Loucy (cell line): ENCODE results near the gene PLXNA4.
"Not testable (repeated sequence)": the region's sequence is repeated elsewhere in the genome, so short reads cannot be mapped to it uniquely, and the experiment has no call there.

ENCODE experiments used
- H2AFZ ChIP-seq: fragments of 200-600 bp; sonication (generic); 2 replicates; pipeline ENCODE4 v1.6.0; 2016; ENCODE audit warnings: antibody characterized with exemption, mild to moderate bottlenecking, low read length, moderate library complexity
- H3F3A ChIP-seq: fragments of 200-600 bp; 2 replicates; pipeline ENCODE4 v1.6.0; 2016; ENCODE audit warnings: antibody characterized with exemption, low read depth, mild to moderate bottlenecking
- H3K27me3 ChIP-seq: fragments of 200-600 bp; sonication (generic); 2 replicates; pipeline ENCODE4 v1.6.1; 2014; ENCODE audit warnings: low read length, mild to moderate bottlenecking; ENCODE audit not compliant: insufficient read depth, poor library complexity, severe bottlenecking
- H3K36me3 ChIP-seq: fragments of 200-600 bp; sonication (generic); 2 replicates; pipeline ENCODE4 v1.6.1; 2016; ENCODE audit warnings: low read length; ENCODE audit not compliant: insufficient read depth
- H3K4me1 ChIP-seq: fragments of 200-600 bp; sonication (generic); 2 replicates; pipeline ENCODE4 v1.5.1; 2014; ENCODE audit warnings: low read length, mild to moderate bottlenecking; ENCODE audit not compliant: insufficient read depth, poor library complexity, severe bottlenecking
- H3K4me2 ChIP-seq: fragments of 200-600 bp; sonication (generic); 2 replicates; pipeline ENCODE4 v1.6.0; 2014; ENCODE audit warnings: antibody characterized with exemption, low read length, low read depth, mild to moderate bottlenecking; ENCODE audit not compliant: poor library complexity, severe bottlenecking
- H3K4me3 ChIP-seq: fragments of 200-600 bp; sonication (generic); 2 replicates; pipeline ENCODE4 v1.5.1; 2014; ENCODE audit warnings: low read length, mild to moderate bottlenecking, mixed read lengths; ENCODE audit not compliant: poor library complexity, severe bottlenecking
- H3K79me2 ChIP-seq: fragments of 200-600 bp; sonication (generic); 2 replicates; pipeline ENCODE4 v1.6.1; 2014; ENCODE audit warnings: low read length; ENCODE audit not compliant: insufficient read depth
- H3K9ac ChIP-seq: fragments of 200-600 bp; sonication (generic); 2 replicates; pipeline ENCODE4 v1.6.0; 2014; ENCODE audit warnings: mild to moderate bottlenecking, low read depth, low read length, moderate library complexity; ENCODE audit not compliant: poor library complexity, severe bottlenecking
- H3K9me2 ChIP-seq: fragments of 200-600 bp; sonication (generic); replicated peaks from 2 replicates; pipeline ENCODE4 v1.6.1; 2016; ENCODE audit warnings: low read depth, low read length, mixed read lengths
- H3K9me3 ChIP-seq: fragments of 200-600 bp; sonication (generic); 2 replicates; pipeline ENCODE4 v1.6.1; 2014; ENCODE audit warnings: mild to moderate bottlenecking, antibody characterized with exemption, low read length, low read depth; ENCODE audit not compliant: insufficient read depth
- H4K20me1 ChIP-seq: fragments of 200-600 bp; sonication (generic); 2 replicates; pipeline ENCODE4 v1.6.0; 2014; ENCODE audit warnings: antibody characterized with exemption, low read length, mild to moderate bottlenecking; ENCODE audit not compliant: insufficient read depth, poor library complexity, severe bottlenecking
- EZH2phosphoT487 ChIP-seq: fragments of 200-600 bp; IDR thresholded peaks from 2 replicates; pipeline ENCODE4 v1.6.1; 2018; ENCODE audit warnings: antibody characterized with exemption, mild to moderate bottlenecking, moderate library complexity, borderline replicate concordance
- TF ChIP-seq, protein P1 (sequence below): fragments of 200-600 bp; sonication (generic); conservative IDR thresholded peaks from 2 replicates; pipeline ENCODE4 v1.5.1; 2014; ENCODE audit warnings: mild to moderate bottlenecking, antibody characterized with exemption, low read length

The PLXNA4 gene

DNA sequence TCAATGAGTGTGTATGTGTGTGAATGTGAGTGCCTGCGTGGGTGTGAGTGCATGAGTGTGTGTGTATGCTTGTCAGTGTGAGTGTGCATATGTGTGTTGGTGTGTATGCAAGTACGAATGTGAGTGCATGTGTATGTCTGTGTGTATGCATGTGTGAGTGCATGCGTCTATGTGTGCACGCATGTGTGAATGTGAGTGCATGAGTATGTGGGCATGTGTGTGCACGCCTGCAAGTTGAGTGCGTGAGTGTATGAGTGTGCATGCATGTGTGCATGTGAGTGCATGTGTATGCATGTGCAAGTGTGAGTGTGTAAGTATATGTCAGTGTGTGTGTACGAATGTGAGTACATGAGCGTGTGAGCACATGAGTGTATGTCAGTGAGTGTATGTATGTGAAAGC lies 399.6 kb downstream of the PLXNA4 start:
- TF ChIP-seq, protein P1, sequence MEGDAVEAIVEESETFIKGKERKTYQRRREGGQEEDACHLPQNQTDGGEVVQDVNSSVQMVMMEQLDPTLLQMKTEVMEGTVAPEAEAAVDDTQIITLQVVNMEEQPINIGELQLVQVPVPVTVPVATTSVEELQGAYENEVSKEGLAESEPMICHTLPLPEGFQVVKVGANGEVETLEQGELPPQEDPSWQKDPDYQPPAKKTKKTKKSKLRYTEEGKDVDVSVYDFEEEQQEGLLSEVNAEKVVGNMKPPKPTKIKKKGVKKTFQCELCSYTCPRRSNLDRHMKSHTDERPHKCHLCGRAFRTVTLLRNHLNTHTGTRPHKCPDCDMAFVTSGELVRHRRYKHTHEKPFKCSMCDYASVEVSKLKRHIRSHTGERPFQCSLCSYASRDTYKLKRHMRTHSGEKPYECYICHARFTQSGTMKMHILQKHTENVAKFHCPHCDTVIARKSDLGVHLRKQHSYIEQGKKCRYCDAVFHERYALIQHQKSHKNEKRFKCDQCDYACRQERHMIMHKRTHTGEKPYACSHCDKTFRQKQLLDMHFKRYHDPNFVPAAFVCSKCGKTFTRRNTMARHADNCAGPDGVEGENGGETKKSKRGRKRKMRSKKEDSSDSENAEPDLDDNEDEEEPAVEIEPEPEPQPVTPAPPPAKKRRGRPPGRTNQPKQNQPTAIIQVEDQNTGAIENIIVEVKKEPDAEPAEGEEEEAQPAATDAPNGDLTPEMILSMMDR = no peak
- TF ChIP-seq EZH2phosphoT487 = no peak
- no peaks in the 10 kb centered on the region for H3K9me2 ChIP-seq
- no peak overlapping the region for H3K4me2 ChIP-seq
- no peaks in the 10 kb centered on the region for H3F3A ChIP-seq
- no peak overlapping the region for H3K4me3 ChIP-seq
- H4K20me1 ChIP-seq = no peaks in the 10 kb centered on the region
- H3K79me2 ChIP-seq = no peaks in the 10 kb centered on the region
- no peak overlapping the region for H2AFZ ChIP-seq
- no peaks in the 10 kb centered on the region for H3K36me3 ChIP-seq
- no peaks in the 10 kb centered on the region for H3K4me1 ChIP-seq
- H3K9me3 ChIP-seq = no peaks in the 10 kb centered on the region
- no peak overlapping the region for H3K9ac ChIP-seq
- H3K27me3 ChIP-seq = no peaks in the 10 kb centered on the region

DNA sequence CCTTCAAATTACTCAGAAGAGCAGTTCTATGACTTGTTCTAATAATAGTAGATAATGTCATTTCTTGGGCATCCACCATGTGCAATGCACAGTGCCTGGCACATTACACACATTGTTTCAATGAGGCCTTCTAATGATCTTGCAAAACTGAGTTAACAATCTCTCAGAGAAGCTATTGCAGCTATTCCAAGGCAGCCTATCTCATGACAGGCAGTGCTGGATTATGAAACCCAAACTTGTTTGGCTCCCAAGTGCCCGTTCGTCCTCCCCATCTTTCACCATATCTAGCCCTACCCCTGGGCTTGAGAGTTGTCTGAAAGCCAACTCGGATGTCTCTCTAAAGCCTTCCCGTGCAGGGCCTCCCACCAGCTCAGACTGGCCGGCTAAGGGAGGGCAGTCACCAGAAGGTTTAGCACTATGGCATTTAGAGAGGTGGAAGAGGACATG lies 405.1 kb downstream of the PLXNA4 start:
- no peaks in the 10 kb centered on the region for H3K27me3 ChIP-seq
- no peak overlapping the region for H3K4me2 ChIP-seq
- no peaks in the 10 kb centered on the region for H3F3A ChIP-seq
- H4K20me1 ChIP-seq = no peaks in the 10 kb centered on the region
- no peak overlapping the region for H2AFZ ChIP-seq
- H3K36me3 ChIP-seq = no peaks in the 10 kb centered on the region
- H3K9me3 ChIP-seq = no peaks in the 10 kb centered on the region
- H3K9ac ChIP-seq = no peak overlapping the region
- no peak for TF ChIP-seq EZH2phosphoT487
- TF ChIP-seq, protein P1 = no peak
- H3K4me3 ChIP-seq = no peak overlapping the region
- no peaks in the 10 kb centered on the region for H3K9me2 ChIP-seq
- H3K4me1 ChIP-seq = no peaks in the 10 kb centered on the region
- no peaks in the 10 kb centered on the region for H3K79me2 ChIP-seq

DNA sequence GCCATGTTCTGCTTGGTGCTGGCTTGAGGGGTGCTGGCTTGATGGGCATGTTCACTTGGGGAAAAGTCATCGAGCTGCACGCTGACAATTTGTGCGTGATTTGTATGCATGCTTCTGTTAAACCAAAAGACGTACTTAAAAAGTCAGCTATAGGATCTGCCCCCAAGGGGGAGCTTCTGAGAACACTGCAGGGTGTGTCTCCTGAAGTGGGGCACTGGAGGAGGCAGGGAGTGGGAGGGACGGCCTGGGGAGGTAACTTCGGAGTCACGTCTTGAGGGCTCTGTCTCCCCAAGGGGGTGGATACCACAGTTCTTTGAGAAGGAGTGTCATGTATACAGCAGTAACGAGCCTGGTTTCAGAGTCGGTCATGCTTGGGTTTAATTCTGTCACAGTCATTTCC lies 406.5 kb downstream of the PLXNA4 start:
- Histone ChIP-seq H3F3A (no peaks in the 10 kb centered on the region), H2AFZ (no peak overlapping the region), H3K9ac (no peak overlapping the region), H3K9me3 (no peaks in the 10 kb centered on the region), H4K20me1 (no peaks in the 10 kb centered on the region), H3K4me2 (no peak overlapping the region), H3K36me3 (no peaks in the 10 kb centered on the region), H3K27me3 (no peaks in the 10 kb centered on the region), H3K4me3 (no peak overlapping the region), H3K79me2 (no peaks in the 10 kb centered on the region), H3K9me2 (no peaks in the 10 kb centered on the region), H3K4me1 (no peaks in the 10 kb centered on the region)
- TF ChIP-seq EZH2phosphoT487 = no peak

DNA sequence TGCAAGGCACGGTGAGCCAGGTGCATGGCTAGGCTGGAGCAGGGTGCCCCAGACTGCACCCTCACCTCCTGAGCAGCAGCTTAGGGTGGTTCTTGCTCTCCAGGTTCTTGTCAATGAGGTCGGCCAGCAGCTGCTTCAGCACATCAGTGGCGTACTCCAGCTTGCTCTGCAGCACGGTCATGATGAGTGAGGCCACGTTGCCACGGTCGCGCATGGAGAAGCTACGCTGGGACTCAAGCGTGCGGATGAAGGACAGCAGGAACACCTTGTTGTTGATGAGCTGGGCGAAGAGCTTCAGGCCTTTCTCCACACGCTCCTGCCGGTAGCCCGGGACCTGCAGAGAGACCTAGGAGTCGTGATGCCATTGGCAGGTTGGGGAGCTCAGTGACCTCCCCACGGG lies 408.0 kb downstream of the PLXNA4 start:
- no peak for TF ChIP-seq EZH2phosphoT487
- TF ChIP-seq, protein P1 = no peak
- Histone ChIP-seq H3K36me3 (no peaks in the 10 kb centered on the region), H3K4me2 (no peak overlapping the region), H2AFZ (no peak overlapping the region), H3K9ac (no peak overlapping the region), H3K27me3 (no peaks in the 10 kb centered on the region), H3K4me3 (no peak overlapping the region), H3K4me1 (no peaks in the 10 kb centered on the region), H3K9me2 (no peaks in the 10 kb centered on the region), H3K79me2 (no peaks in the 10 kb centered on the region), H3K9me3 (no peaks in the 10 kb centered on the region), H3F3A (no peaks in the 10 kb centered on the region), H4K20me1 (no peaks in the 10 kb centered on the region)

DNA sequence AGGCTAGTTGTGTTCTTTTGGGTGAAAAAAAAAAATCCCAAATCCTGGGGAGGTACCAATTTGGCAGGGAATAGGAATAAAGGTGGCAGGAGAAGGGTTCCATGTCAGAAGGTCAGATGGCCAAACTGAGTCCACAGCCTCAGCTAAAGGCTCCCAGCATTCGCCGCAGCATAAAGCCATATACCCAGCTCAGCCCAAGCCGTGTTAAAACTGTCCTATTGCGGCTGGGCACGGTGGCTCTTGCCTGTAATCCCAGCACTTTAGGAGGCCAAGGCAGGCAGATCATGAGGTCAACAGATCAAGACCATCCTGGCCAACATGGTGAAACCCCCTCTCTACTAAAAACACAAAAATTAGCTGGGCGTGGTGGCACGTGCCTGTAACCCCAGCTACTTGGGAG lies 410.6 kb downstream of the PLXNA4 start:
- H2AFZ ChIP-seq, H3K36me3 ChIP-seq, H3K9me3 ChIP-seq, H3K9me2 ChIP-seq, H3K27me3 ChIP-seq, H3K9ac ChIP-seq, H3K4me1 ChIP-seq, H3F3A ChIP-seq, H3K4me3 ChIP-seq, H3K79me2 ChIP-seq, H3K4me2 ChIP-seq, H4K20me1 ChIP-seq: not testable (repeated sequence)
